SK-N-SH treated with all-trans-retinoic acid at 6 μM for 48 hours (cell line): ENCODE data around the gene MPZL3.

Experiments
- ARNTL ChIP-seq: fragments of 450-650 bp; formaldehyde crosslinking; IDR thresholded peaks from 2 replicates; pipeline ENCODE4 v1.5.0; 2020; ENCODE audit warnings: low read depth, mild to moderate bottlenecking, moderate library complexity, borderline replicate concordance
- BACH2 ChIP-seq: fragments of 250-450 bp; sonication (Bioruptor Pico); IDR thresholded peaks from 2 replicates; pipeline ENCODE4 v1.9.0; 2021; ENCODE audit warnings: mild to moderate bottlenecking, borderline replicate concordance
- CSDC2 ChIP-seq: fragments of 250-450 bp; sonication (Bioruptor Pico); IDR thresholded peaks from 2 replicates; pipeline ENCODE4 v1.5.0; 2020; ENCODE audit warnings: mild to moderate bottlenecking, moderate library complexity
- ISL1 ChIP-seq: fragments of 250-450 bp; sonication (Bioruptor Pico); IDR thresholded peaks from 2 replicates; pipeline ENCODE4 v2.1.2; 2022; ENCODE audit warnings: mild to moderate bottlenecking, moderate library complexity
- PPARA ChIP-seq: fragments of 250-450 bp; sonication (Bioruptor Pico); IDR thresholded peaks from 2 replicates; pipeline ENCODE4 v1.5.0; 2020; ENCODE audit warnings: mild to moderate bottlenecking, borderline replicate concordance
- RARB ChIP-seq: fragments of 250-450 bp; sonication (Bioruptor Pico); IDR thresholded peaks from 2 replicates; pipeline ENCODE4 v1.8.0; 2021; ENCODE audit warnings: mild to moderate bottlenecking, moderate library complexity
- ZC3H10 ChIP-seq: fragments of 250-450 bp; sonication (Bioruptor Pico); IDR thresholded peaks from 2 replicates; pipeline ENCODE4 v1.5.1; 2021; ENCODE audit warnings: mild to moderate bottlenecking, moderate library complexity
- ZFP30 ChIP-seq: fragments of 450-650 bp; formaldehyde crosslinking; IDR thresholded peaks from 2 replicates; pipeline ENCODE4 v1.5.0; 2022; ENCODE audit warnings: mild to moderate bottlenecking, moderate library complexity
- TF ChIP-seq, protein P1 (sequence below): fragments of 250-450 bp; sonication (Bioruptor Pico); IDR thresholded peaks from 2 replicates; pipeline ENCODE4 v1.8.0; 2020; ENCODE audit warnings: mild to moderate bottlenecking, moderate library complexity, borderline replicate concordance
- TF ChIP-seq, protein P2 (sequence below): fragments of 250-450 bp; sonication (Bioruptor Pico); IDR thresholded peaks from 2 replicates; pipeline ENCODE4 v1.5.1; 2021; ENCODE audit warnings: mild to moderate bottlenecking, moderate library complexity
- TF ChIP-seq, protein P3 (sequence below): fragments of 250-450 bp; sonication (Bioruptor Pico); IDR thresholded peaks from 2 replicates; pipeline ENCODE4 v1.5.1; 2020; ENCODE audit warnings: low read depth, mild to moderate bottlenecking, moderate library complexity

GRCh38 chr11:118223992-118224391 is 28.2 kb downstream of the MPZL3 start:
- no peak for TF ChIP-seq RARB (CRISPR knock-in tag)
- no peak for TF ChIP-seq ZFP30 (CRISPR knock-in tag)
- TF ChIP-seq, protein P1, sequence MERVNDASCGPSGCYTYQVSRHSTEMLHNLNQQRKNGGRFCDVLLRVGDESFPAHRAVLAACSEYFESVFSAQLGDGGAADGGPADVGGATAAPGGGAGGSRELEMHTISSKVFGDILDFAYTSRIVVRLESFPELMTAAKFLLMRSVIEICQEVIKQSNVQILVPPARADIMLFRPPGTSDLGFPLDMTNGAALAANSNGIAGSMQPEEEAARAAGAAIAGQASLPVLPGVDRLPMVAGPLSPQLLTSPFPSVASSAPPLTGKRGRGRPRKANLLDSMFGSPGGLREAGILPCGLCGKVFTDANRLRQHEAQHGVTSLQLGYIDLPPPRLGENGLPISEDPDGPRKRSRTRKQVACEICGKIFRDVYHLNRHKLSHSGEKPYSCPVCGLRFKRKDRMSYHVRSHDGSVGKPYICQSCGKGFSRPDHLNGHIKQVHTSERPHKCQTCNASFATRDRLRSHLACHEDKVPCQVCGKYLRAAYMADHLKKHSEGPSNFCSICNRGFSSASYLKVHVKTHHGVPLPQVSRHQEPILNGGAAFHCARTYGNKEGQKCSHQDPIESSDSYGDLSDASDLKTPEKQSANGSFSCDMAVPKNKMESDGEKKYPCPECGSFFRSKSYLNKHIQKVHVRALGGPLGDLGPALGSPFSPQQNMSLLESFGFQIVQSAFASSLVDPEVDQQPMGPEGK (CRISPR knock-in tag) = no peak
- no peak for TF ChIP-seq ISL1 (CRISPR knock-in tag)
- no peak for TF ChIP-seq ARNTL (CRISPR knock-in tag)
- no peak for TF ChIP-seq CSDC2 (CRISPR knock-in tag)
- TF ChIP-seq ZC3H10 (CRISPR knock-in tag) = no peak
- TF ChIP-seq, protein P2, sequence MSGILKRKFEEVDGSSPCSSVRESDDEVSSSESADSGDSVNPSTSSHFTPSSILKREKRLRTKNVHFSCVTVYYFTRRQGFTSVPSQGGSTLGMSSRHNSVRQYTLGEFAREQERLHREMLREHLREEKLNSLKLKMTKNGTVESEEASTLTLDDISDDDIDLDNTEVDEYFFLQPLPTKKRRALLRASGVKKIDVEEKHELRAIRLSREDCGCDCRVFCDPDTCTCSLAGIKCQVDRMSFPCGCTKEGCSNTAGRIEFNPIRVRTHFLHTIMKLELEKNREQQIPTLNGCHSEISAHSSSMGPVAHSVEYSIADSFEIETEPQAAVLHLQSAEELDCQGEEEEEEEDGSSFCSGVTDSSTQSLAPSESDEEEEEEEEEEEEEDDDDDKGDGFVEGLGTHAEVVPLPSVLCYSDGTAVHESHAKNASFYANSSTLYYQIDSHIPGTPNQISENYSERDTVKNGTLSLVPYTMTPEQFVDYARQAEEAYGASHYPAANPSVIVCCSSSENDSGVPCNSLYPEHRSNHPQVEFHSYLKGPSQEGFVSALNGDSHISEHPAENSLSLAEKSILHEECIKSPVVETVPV (CRISPR knock-in tag) = no peak
- TF ChIP-seq, protein P3, sequence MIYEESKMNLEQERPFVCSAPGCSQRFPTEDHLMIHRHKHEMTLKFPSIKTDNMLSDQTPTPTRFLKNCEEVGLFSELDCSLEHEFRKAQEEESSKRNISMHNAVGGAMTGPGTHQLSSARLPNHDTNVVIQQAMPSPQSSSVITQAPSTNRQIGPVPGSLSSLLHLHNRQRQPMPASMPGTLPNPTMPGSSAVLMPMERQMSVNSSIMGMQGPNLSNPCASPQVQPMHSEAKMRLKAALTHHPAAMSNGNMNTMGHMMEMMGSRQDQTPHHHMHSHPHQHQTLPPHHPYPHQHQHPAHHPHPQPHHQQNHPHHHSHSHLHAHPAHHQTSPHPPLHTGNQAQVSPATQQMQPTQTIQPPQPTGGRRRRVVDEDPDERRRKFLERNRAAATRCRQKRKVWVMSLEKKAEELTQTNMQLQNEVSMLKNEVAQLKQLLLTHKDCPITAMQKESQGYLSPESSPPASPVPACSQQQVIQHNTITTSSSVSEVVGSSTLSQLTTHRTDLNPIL = no peak
- TF ChIP-seq BACH2 = no peak
- no peak for TF ChIP-seq PPARA
